ENCODE data around the gene SYNGR2.

DNA sequence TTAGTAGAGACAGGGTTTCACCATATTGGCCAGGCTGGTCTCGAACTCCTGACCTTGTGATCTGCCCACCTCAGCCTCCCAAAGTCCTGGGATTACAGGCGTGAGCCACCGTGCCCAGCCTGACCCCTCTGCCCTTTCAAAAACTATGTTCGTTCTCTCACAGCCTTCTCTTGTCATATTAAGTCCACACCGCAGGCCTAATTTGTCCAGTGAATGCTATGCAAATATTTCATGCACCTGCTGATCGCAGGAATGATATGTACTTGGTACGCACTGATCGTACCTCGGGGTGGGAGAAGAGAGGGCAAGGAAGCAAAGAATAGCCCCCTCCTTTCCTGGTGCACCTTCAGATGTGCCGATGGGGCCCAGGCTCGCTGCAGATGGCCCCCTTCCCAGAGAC, 42.7 kb downstream of the SYNGR2 start:
- TF ChIP-seq, protein P1, sequence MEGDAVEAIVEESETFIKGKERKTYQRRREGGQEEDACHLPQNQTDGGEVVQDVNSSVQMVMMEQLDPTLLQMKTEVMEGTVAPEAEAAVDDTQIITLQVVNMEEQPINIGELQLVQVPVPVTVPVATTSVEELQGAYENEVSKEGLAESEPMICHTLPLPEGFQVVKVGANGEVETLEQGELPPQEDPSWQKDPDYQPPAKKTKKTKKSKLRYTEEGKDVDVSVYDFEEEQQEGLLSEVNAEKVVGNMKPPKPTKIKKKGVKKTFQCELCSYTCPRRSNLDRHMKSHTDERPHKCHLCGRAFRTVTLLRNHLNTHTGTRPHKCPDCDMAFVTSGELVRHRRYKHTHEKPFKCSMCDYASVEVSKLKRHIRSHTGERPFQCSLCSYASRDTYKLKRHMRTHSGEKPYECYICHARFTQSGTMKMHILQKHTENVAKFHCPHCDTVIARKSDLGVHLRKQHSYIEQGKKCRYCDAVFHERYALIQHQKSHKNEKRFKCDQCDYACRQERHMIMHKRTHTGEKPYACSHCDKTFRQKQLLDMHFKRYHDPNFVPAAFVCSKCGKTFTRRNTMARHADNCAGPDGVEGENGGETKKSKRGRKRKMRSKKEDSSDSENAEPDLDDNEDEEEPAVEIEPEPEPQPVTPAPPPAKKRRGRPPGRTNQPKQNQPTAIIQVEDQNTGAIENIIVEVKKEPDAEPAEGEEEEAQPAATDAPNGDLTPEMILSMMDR (tag by site-specific recombination; IDR thresholded peaks at IDR 0.05), result no peak
- TF ChIP-seq ZNF530 (tag by site-specific recombination; IDR thresholded peaks at IDR 0.05; ENCODE audit: low read depth), result no peak
- TF ChIP-seq ZNF146 (tag by site-specific recombination; IDR thresholded peaks at IDR 0.05), result no peak
- TF ChIP-seq, protein P2, sequence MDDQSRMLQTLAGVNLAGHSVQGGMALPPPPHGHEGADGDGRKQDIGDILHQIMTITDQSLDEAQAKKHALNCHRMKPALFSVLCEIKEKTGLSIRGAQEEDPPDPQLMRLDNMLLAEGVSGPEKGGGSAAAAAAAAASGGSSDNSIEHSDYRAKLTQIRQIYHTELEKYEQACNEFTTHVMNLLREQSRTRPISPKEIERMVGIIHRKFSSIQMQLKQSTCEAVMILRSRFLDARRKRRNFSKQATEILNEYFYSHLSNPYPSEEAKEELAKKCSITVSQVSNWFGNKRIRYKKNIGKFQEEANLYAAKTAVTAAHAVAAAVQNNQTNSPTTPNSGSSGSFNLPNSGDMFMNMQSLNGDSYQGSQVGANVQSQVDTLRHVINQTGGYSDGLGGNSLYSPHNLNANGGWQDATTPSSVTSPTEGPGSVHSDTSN (CRISPR knock-in tag; IDR thresholded peaks at IDR 0.05), result no peak
- no peak for TF ChIP-seq ZNF600 (tag by site-specific recombination; IDR thresholded peaks at IDR 0.05)
- no peak for TF ChIP-seq YY1 (tag by site-specific recombination; IDR thresholded peaks at IDR 0.05)
- TF ChIP-seq ZNF404 (tag by site-specific recombination; IDR thresholded peaks at IDR 0.05), result no peak
- no peak for TF ChIP-seq PRDM1 (tag by site-specific recombination; IDR thresholded peaks at IDR 0.05)

All from HEK293 (cell line).